Germinal center (tissue), 1 donor: ENCODE measurements around the gene TST.
A peak's percentile ranks its signal among the peaks of the same experiment; 100 is the strongest.

Experiments used
- DNase-seq: peaks from one replicate; pipeline ENCODE4 v3.0.0; 2012; ENCODE audit warnings: mixed read lengths, low spot score

TST gene

DNA sequence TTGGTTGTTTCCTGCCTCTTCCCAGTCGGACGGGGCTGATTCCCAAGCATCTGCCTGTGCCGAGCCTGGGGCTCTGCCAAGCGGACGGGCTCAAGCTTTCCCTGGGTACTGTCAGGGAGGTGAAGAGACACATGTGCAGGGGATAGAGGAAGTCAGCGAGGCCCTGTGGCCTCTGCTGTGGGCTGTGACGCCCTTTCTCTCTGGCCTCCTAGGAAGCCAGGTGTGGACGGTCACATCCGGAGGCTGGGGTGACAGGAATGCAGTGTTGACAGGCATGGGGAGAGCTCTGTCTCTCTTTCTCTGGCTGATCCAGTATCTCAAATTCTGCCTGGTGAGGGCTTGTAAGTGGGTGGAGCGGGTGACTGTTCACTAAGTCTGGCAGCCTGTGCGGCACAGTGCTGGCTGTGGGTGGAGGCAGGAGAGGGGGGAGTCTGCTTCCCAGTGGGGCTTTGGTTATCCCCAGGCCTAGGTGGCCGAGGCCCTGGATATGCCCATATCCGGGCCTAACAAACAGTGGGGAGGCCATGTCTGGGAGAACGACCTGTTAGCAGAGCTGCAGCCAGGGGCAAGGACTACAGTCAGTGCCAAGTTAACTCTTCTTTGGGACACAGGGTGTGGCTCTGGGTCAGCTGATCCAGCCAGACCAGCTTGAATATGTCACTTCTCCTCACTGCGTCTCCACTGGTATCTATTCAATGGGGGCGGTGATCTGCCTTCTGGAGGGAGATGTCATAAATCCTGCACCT, 34.2 kb upstream of the TST start:
- DNase-seq: no peak

DNA sequence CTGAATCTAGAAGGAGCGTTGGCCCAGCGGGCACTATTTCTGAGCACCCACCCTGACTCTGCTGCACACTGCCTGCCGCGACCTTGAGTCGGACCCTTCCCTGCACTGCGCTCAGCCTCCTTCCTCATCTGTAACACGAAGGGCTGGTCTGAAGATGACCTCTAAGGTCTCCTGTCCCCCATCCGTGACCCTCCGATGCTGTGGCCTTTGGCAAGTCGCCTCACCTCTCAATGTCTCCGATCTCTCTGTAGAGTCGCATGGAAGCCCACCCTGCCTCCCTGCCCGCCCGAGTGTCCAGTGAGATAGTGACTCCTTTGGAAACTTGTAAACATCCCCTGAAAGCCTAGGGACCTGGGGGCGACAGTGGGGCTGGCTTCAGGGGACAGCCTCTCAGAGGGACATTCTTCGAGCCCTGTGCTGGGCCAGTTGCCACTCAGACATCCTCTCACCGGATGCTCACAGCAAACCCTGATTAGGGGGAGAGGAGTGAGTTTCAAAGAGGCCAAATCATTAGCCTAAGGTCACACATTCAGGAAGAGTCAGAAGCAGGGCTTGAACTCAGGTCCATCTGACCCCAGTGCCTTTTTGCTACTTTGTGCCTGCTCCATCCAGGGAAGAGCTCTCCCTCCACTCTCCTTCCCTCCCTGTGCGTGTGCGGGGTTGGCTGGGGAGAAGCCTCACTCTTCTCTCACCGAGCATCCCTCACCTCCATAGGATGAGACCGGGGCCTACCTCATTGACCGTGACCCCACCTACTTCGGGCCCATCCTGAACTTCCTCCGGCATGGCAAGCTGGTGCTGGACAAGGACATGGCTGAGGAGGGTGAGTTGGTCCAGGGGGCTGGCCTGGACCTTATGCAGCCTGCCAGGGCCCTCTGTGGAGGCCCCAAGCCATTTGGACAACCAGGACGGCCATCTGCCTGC, 33.4 kb upstream of the TST start:
- no peak for DNase-seq

DNA sequence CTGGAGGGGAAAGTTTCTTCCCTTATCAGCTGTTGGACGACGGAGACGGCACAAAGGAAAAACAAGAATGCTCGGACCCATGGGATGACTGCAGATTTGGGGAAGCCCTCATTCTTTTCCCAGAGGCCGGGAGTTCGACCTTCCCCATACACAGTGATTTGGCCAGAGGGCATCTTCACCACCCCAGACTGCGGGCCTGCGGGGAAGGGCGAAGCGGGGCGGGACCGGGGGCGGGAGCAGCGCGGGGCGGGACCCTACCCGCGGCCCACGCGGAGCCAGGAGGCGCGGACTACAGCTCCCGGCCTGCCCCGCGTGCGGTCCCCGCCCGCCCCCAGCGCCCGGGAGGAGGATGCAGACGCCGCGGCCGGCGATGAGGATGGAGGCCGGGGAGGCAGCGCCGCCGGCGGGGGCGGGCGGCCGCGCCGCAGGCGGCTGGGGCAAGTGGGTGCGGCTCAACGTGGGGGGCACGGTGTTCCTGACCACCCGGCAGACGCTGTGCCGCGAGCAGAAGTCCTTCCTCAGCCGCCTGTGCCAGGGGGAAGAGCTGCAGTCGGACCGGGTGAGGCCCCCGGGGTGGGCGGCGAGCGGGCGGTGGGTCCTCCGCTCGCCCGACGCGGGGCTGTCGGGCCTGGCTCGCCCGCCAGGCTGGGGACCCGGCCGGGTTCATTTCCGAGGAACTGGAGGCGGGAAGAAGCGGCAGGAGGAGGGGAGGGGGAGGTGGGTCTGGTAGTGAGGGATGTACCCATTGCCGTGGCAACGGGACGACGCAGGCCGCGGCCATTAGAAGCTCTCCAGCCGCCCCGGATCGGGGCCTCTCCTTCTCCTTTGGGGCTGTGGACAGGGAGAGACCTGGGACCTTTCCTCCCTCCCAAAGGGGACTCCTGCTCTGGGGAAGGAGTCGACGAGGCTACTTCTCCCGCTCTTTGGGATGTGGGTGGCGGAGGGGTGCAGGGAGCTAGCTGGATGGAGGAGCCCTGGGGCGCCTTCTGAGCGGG, 32.4 kb upstream of the TST start, which contains the start of gene KCTD17:
Gene KCTD17, plus strand, starts transcription at position 352 of the 995 bp plus-strand sequence. Its CDS starts 19 bp downstream, at position 371.
- peak; percentile 92 for DNase-seq

DNA sequence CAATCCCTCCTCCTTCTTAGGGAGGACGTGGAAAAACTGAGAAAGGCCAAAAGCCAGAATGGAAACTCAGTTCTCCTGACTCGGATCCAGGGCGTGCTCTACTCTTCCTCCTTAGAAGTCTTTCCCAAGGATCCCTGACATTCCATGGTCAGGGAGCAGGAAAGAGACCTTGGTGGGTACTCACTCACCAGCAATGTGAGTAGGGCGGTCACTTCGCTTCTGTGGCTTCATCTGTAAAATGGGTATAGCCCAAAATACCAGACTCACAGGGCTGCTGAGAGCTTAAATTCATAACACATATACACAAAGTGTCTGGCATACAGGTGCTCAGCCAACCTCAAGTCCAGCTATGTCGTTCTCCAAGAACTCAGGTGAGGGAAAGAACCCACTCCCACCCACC, 31.7 kb upstream of the TST start:
- DNase-seq: no peak

DNA sequence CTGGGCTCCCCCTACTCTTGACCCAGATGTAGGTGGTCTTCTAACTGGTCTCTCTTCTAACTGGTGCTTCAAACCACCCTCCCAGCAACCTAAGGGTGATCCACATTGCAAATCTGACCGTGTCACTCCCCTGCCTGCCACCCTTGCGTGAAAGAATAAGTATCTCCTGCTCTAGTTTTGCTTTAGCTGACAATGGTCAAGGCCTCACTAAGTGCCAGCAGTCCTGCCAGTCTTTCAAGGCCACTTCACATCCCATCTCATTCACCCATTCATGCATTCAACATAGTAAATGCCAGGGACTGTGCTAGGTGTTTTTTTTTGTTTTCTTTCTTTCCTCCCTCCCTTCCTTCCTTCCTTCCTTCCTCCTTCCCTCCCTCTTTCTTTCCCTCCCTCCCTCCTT, 30.0 kb upstream of the TST start:
- no peak for DNase-seq

DNA sequence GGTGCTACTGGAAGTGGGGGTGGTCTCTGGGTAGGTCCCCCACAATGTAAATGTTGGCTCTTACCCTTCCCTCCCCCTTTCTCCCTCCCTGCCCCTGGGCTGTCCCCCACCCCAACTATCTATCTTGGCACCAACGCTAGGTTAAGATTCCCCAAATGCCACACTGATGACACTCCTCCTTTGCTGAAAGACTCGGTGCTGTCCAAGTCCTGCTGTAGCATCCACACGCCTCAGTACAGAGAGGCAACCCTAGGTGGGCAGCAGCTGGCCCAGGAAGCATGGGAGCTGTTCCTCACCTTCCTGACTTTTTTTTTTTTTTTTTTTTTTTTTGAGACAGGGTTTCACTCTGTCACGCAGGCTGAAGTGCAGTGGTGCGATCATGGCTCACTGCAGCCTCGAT, 28.9 kb upstream of the TST start:
- no peak for DNase-seq

DNA sequence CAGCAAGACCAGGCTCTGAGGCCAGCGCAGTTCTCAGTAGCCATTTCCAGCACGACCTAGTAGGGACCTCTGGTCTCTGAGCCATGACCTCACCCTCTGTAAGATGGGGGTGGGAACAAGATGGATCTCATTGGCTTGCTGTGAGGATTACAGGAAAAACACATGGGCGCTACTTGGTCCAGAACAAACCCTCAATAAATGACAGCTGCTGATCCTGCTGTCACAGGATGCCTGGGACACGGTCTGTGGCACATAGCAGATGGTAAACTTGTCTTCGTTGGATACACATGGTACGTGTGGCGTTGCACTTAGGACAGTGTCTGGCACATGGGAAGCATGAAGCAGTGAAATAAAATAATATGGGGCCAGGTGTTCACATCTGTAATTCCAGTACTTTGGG, 27.8 kb upstream of the TST start:
- no peak for DNase-seq

DNA sequence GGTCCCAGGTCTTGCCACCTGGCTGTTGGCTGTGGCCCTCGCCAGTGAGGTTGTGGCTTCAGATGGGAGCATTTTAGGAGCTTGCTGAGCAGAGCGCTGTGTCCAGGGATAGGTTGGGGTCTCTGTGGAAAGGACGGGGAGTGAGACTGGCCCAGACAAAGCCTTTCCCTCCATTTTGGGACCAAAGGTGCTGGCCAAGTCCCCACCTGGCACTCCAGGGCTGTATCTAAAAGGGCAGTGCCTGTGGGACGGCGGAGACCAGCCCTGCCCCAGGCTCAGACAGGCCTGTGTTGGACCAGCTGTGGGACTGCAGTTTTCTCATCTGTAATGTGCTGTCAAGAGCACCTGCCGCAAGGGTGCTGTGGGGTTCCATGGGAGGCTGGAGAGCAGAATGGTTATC, 27.3 kb upstream of the TST start:
- no peak for DNase-seq

DNA sequence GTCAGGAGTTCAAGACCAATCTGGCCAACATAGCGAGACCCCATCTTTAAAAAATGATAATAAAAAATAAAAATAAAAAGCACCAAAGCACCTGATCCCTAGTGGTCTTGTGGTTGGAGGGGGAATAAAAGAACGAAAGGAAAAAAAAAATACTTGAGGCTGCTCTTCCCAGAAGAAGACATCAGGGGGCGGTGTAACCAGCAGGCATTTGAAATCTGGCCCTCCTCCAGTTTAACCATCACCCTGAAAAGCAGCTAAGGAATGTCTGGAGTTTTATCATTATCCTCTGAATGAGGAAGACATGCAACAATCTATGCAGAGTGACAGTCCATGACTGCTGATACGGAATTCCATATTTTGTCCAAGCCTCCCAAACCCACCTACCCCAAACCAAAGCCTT, 26.7 kb upstream of the TST start:
- DNase-seq: peak; percentile 39

DNA sequence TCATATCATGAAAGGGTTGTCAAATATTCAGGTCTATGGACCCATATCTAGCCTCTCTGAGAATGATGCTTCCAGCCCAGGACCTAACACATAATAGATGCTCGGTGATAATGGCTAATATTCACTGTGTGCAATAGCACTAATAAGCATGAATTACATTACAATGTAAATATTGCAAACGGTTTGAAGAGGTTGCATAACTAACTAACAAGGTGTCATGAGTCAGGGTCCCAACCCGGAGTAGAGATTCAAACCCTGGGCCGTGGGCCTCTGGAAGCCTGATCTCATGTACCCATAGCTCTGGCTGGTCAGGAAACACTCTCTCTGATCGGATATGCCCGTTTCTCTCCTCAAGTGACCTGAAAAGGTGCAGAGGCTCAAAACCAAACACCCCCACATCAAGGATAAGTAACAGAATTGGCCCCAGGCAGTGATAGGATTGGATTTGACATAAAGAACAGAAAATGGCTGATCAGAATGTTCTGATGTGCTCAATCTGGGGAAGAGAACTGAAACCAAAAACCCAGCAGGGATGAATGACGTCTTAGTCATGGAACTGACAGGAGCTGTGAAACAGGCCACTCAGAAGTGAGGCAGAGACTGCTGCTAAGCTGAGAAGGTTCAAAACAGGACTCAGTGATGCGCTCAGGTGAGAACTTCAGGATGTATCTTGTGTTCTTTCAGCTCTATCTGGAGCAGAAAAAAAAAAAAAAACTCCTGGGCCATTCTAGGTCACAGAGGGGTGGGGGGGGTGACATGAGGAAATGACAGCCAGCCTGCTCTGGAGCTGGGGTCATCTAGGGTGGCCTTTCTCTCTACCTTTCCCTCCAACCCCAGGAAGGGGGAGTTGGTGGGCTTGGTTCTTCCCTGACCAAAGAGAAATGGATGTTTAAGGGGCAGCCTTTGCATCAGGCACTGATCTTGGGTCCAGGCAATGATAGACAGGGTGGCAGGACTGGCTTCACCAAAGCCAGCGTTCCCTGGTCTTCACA, 25.7 kb upstream of the TST start:
- DNase-seq: no peak

DNA sequence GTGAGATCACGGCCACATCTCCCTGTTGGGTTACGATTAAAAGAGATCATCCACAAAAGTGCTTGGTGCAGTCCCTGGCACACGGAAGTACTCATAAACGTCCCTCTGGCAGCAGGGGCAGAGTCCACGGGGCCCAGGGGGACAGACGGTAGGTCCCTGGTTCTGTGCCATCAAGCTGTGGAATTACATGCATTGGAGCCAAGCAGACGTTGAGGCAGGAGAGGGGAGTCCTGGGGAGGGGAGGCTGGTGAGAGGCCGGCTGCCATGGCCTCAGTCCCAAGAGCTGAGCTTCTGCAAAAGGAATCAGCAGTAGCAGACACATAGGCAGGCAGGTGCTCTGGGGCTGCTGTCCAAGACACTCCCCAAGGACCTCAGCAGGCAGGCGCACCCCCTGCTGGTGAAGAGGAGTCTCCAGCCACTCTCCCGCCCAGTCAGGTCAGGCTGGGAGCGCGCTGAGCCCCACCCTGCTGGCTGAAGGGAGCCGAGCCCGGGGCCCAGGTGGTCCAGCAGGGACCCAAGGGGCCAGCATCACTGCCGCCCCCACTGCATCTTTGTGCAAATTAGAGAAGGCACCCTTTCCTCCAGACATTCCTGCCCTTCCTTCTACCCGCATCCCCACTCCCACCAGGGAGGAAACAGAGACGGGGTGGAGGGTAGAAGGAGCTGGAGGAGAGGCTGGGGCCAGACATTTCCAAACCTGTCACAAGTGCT, 24.7 kb upstream of the TST start:
- DNase-seq: peak; percentile 88

DNA sequence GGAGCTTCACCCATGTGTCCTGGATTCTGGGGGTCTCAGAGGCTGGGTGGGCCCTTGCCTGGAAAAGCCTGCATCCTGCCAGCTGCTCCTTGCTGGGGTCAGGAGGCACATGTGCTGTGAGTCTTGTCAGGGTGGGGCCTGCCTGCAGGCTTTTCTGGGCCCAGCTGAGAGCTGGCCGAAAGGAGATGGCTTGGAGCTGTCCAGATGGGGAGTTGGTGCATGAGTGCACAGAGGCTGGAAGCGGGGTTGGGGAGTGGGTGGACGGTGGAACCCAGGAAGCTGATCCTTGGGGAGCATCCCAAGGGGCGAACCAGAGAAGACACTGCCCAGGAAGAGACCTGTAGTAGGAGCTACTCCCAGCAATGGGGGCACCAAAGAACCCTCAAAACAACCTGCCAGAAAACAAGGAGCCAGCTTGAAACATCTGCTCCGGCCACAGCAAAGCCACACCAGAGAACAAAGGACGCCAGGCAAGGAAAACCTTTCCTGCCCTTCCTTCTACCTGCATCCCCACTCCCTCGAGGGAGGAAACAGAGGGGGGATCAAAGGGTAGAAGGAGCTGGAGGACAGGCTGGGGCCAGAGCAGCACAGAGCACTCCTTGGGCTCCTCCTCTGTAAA, 24.1 kb upstream of the TST start:
- DNase-seq: no peak

DNA sequence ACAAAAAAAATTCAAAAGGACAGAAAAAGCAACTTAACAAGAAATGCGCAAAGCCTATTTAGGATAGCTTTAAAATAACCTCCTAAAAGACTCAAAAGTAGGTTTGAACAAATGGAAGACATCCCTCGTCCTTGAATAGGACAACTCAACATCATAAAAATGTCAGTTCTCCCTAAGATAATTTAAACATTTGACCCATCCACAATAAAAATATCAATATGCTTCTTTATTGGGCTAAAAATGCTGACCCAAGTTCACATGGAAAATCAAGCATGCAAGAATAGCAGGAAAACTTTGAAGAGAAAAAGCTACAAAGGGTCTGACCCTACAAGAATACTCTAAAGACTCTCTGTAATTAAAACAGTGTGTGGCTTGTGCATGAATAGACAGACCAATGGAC, 20.2 kb upstream of the TST start:
- DNase-seq: no peak

DNA sequence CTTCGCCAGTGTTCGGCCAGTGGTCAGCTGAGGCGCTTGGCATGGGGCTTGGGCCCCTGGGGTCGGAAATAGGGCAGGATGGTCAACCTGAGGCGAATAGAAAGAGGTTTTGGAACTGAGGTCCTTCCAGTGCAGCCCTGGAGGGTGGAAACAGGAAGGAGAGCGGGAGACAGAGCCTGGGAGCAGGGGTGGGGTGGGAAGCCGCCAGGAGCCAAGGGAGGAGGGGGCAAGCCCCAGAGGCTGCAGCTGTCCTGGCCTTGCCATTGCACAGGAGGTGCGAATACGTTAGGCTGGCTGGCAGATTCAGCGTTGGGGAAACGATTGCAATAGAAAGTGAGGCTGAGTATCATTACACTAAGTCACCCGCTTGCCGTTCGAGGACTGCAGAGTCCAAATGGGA, 18.4 kb upstream of the TST start:
- no peak for DNase-seq

DNA sequence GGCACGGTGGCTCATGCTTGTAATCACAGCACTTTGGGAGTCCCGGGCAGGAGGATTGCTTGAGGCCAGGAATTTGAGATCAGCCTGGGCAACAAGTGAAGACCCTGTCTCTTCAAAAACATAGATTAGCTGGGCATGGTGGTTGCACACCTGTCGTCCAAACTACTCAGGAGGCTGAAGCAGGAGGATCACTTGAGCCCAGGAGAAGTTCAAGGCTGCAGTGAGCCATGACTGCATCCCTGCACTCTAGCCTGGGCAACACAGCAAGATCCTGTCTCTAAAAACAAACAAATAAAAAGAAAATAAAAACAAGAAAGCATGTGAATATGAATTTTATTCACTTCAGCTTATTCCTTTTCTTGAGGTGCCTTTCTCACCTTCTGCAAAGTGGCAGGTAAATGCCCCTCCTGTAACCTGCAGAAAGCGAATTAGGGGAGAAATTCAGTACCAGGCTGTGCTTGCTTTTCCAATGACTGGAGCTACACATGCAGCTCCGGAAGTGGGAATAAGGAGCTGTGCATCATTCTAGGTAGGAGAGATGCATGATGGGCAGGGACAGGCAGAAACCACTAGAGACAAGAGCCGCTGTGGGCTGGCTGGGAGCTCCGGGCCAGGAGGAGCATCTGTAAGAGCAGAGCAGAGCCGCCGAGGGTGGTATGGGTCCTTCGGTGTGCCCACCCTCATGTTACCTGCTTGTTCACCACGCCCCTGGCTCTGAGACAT, 17.6 kb upstream of the TST start:
- no peak for DNase-seq

DNA sequence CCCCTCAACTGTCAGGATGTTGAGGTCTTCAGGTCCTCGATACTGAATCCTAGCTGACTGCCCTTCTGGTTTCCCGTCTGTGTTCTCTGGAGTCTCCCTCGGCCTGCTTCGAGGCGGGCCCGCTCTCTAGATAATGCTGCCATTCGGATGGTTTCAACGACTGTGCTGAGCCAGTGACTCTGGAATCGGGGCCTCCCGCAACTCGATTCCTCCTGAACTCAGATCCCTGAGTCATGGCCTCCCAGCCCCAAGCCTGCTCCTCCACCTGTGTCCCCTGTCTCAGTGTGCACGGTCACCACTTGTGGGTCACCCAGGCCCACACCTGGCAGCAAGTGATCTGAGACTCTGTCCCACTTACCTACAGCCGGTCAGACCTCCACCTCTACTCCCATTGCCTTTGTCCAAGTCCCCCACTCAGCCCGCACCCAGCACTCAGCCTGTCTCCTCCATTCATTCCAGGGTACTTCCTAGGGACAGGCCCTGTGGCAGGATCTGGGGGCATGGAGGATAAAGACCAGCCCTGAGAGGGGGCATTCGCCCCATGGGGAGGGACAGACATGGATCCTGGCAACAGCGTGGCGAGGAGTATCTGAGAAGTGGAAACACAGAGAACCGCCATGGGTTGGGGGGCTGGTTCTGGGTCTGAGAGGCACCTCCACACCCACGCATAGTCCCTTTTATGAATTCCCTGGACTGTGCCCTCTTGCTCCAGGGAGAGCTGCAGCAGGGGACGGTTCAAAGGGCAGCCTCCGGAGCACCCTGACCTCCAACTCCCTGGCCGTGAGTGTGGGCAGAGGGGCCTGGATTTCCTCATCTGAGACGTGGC, 14.6 kb upstream of the TST start:
- DNase-seq: no peak

DNA sequence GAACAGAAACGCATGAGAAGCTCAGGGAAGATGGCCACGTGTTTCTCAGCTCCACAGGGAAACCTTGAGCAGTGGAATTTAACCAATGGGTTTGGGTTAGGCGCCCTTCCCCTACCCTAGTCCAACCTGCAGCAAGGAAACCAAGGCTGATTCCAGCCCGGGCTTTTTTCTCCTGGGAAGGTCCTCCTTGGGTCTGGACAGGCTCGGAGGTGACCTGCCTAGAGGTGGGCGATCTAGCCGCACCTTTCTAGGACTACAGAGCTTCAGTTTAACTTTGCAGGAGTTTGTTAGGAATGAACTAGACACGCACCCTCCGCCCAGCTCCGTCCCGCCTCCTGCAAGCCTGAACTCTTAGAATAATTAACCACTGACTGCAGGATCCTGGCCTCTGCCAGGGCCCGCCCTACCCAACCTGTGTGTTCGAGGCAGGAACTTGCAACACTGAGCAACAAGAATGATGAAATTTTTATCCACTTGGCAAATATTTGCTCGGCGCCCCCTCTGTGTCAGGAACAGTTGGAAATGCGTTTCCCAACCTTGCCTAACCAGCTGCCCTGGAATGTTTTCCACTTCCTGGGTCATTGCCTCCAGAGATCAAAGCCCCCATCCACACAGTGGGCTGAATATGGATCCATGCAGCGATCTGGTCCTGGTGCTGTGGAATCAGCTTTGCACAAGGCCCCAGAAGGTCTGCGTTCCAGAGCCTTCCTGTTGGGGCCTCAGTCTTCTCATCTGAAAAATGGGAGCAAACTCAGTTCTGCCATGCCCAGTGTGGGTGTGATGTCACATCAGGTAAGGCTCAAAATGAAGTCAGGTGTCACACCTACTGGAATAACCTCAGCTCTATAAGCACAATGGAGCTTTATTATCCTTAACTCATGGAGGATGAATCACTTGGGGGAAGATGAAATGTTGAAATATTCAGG, 13.6 kb upstream of the TST start:
- no peak for DNase-seq
